Gastrocnemius medialis (tissue), 4 donors: ENCODE data around the gene SND1.

Source experiments
- CTCF ChIP-seq, 5 experiments: fragments of 450-650 bp in 3 of 5; fragments of 200-600 bp in 2 of 5; sonication (generic) in 2 of 5; IDR thresholded peaks in 4 of 5; conservative IDR thresholded peaks in 1 of 5; 1 replicate in 4 of 5; 2 replicates in 1 of 5; pipeline ENCODE4 v1.5.1; 2016 to 2019; ENCODE audit warnings: antibody characterized with exemption in 5 of 5, mild to moderate bottlenecking in 3 of 5, moderate library complexity in 3 of 5
- POLR2A ChIP-seq, 2 donors: fragments of 450-650 bp; IDR thresholded peaks; one replicate each; pipeline ENCODE4 v1.6.1; 2017; ENCODE audit warnings: antibody characterized with exemption in 2 of 2, mild to moderate bottlenecking in 2 of 2, moderate library complexity in 2 of 2

DNA sequence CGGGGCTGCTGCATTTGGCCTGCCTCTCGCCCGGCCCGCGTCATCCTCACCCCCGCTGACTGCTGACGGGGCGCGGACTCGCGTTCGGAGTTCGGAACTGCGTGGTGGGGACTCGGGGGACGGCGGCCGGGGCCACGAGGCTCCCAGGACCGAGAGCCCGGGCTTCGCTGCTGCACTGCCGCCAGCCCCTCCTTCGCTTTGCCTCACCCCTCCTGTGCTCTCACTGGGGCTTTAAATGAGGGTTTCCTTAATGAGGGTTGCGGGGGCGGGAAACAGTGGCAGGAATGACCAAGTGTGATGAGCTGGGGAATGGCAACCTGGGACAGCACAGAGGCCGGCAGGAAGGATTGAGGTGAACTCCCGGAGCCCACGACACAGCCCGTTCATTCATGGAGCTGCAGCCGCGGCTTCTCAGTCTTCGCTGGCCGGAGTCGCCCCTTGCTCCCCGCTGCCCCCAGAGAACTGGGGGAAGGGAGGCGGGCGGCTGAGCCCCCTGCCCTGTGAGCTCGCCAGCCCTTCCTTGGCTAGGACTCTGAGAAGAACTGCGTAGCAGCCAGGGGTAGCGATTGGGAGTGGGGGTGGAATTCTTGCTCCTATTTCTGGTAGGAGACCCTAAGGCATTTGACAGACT, 380.7 kb downstream of the SND1 start:
- TF ChIP-seq CTCF (IDR thresholded peaks at IDR 0.05 in 4 of 5, conservative IDR thresholded peaks at IDR 0.05 in 1 of 5) (no peak), POLR2A (IDR thresholded peaks at IDR 0.05) (no peak)
